Measurements from ENCODE around the gene SLAMF6.

DNA sequence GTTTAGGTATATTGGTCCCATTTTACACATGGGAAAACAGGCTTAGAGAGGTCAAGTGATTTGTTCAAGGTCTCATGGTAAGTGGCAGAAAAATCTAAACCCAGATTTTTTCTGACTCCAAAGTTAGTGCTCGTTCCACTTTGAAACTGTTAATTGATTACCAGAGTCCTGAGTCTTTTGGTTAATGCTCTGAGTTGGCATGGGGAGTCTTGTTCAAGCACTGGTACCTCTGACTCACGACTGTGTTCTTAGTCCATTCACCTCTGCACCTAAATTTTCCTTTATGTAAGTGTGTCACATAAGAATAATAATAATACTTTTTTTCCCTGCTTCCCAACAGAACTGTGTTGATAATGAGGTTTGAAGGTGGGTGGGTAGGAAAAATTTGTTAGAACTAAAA is 63.4 kb downstream of the SLAMF6 start:
- TF ChIP-seq POLR2AphosphoS5 (IDR thresholded peaks at IDR 0.05; ENCODE audit: low read depth, low read length) (no peak), TAF1 (IDR thresholded peaks at IDR 0.05; ENCODE audit: borderline replicate concordance, insufficient read depth, low read length) (no peak)

Data from PFSK-1 (cell line).